Heart left ventricle (tissue), 16 donors: ENCODE measurements around the gene SHC4. TPM values are rescaled to one million over a fixed set of nuclear protein-coding genes. Genes with fewer than 3 reads are reported as not detected.

ENCODE experiments used
- ATAC-seq, 4 donors: fragments of 200-7000 bp; cut with Tn5 transposase; one replicate each; pipeline ENCODE4 v1.9.1; 2020 to 2022; ENCODE audit warnings: moderate library complexity in 4 of 4, mild to moderate bottlenecking in 3 of 4, moderate number of reproducible peaks in 1 of 4
- DNase-seq, 5 donors: peaks; one replicate each; pipeline ENCODE4 v3.0.0-alpha.2; 2020
- H3K27ac ChIP-seq, 12 donors: fragments of 200-600 bp; sonication (generic) in 4 of 12; one replicate each; pipeline versions ENCODE4 v1.5.0 to v1.8.0; 2016 to 2022; ENCODE audit warnings: mild to moderate bottlenecking in 2 of 12
- H3K27me3 ChIP-seq, 9 donors: fragments of 200-600 bp; sonication (generic) in 2 of 9; one replicate each; pipeline versions ENCODE4 v1.5.1 to v1.8.0; 2016 to 2022; ENCODE audit warnings: mild to moderate bottlenecking in 3 of 9
- H3K36me3 ChIP-seq, 9 donors: fragments of 200-600 bp; sonication (generic) in 2 of 9; one replicate each; pipeline versions ENCODE4 v1.5.0 to v1.8.0; 2018 to 2022; ENCODE audit warnings: mild to moderate bottlenecking in 2 of 9
- H3K4me1 ChIP-seq, 12 donors: fragments of 200-600 bp; sonication (generic) in 4 of 12; one replicate each; pipeline versions ENCODE4 v1.5.0 to v1.8.0; 2016 to 2022; ENCODE audit warnings: mild to moderate bottlenecking in 3 of 12
- H3K4me3 ChIP-seq, 12 donors: fragments of 200-600 bp; sonication (generic) in 4 of 12; one replicate each; pipeline versions ENCODE4 v1.5.0 to v1.8.0; 2017 to 2022; ENCODE audit warnings: mild to moderate bottlenecking in 9 of 12, moderate library complexity in 4 of 12
- H3K9me3 ChIP-seq, 12 donors: fragments of 200-600 bp; sonication (generic) in 4 of 12; one replicate each; pipeline versions ENCODE4 v1.5.0 to v1.8.0; 2016 to 2022; ENCODE audit warnings: mild to moderate bottlenecking in 1 of 12
- CTCF ChIP-seq, 12 donors: fragments of 200-600 bp; sonication (generic) in 4 of 12; IDR thresholded peaks; one replicate each; pipeline versions ENCODE4 v1.5.0 to v1.8.0; 2018 to 2022; ENCODE audit warnings: antibody characterized with exemption in 12 of 12, mild to moderate bottlenecking in 5 of 12
- POLR2A ChIP-seq, 2 donors: fragments of 450-650 bp; IDR thresholded peaks; one replicate each; pipeline ENCODE4 v1.6.1; 2017; ENCODE audit warnings: antibody characterized with exemption in 2 of 2, mild to moderate bottlenecking in 2 of 2, moderate library complexity in 2 of 2
- WGBS, 4 donors: extraction: QIAGEN DNeasy Blood & Tissue Kit in 2 of 4; methylation state at CpG; one replicate each; pipeline versions ENCODE4 v1.1.5 to v1.1.7; 2013 to 2018; 5-methylcytosine and 5-hydroxymethylcytosine counted together
- intact Hi-C, 10 donors: fragments of 100-400 bp; cut with DNase I; formaldehyde crosslinking; loops; one replicate each; pipeline versions ENCODE4 v1.11.1 to v1.14.2; 2022
- polyA plus RNA-seq, 2 donors: library from polyadenylated mRNA; stranded (reverse); fragments of 200-250 nt; gene quantifications; one replicate each; pipeline ENCODE4 v1.2.3, GENCODE V29; 2013
- total RNA-seq, 9 donors: library from RNA; depleted of rRNA in 2 of 9; stranded (reverse); fragments of >200 nt in 2 of 9; fragmentation: NEBNext Ultra II Directional in 3 of 9; extraction: Animal tissue kit (Norgen Biotek cat#: 25700) in 3 of 9; gene quantifications; one replicate each; pipeline versions ENCODE4 v1.1.0 to v1.2.4, GENCODE V29; 2016 to 2023
- donor health status: ischemic (EF 13 %, LVEDD 7.1; RV severe dilation, severe dysfunction).
- donor health status: healthy with polysubstance abuse.
- donor health status: DM: no; HTN: yes; CAD: no.
- donor health status: DM: no; HTN: no; CAD: no.
- donor health status: ischemic (EF 25% LVEDD 6.9; RV normal size, moderate dysfunction).
- donor health status: ischemic (EF 25% LVEDD 5.7; RV mildly dilated, moderate dysfunction).
- donor health status: healthy.
- donor health status: DM: yes; HTN: yes; CAD: no.
- donor health status: ischemic (EF 35%, LVEDD 5.7; RV mildly dilated, moderate dysfunction).
- donor health status: nonischemic (EF 11% LVEDD 7.7; RV severe dilation, severe dysfunction).
- donor health status: DM: yes; HTN: yes; CAD: no.
- donor health status: PGD.
- donor health status: ischemic (EF 29% LVEDD 5.4; RV normal size, mild dysfunction).
- donor health status: nonischemic (EF 23%, LVEDD 6.1; RV moderate dilation, normal function).

SHC4 gene
- total and polyA plus RNA-seq, 11 donors: 1.3 to 4.1 (median 2.2) TPM

GRCh38 chr15:48968066-48968465, 4.3 kb upstream of the SHC4 start:
- intact Hi-C loops: loop anchor here in 1 of 10 donors (10.0 kb wide), 1 partner anchor 93 kb away; the partner anchor contains the start of gene EID1
- no peak overlapping the region for H3K27ac ChIP-seq
- DNase-seq (no peak), ATAC-seq (no peak)
- peaks cover 0 to 18% (median 8%) of the 10 kb centered on the region in 12 donors for H3K4me1 ChIP-seq
- WGBS, 4 donors: 84 to 89% (median 87%) methylated on average over 4 of the region's 4 CpGs
- no peaks in the 10 kb centered on the region for H3K36me3 ChIP-seq
- H3K27me3 ChIP-seq: peaks cover 0 to 5% (median 0%) of the 10 kb centered on the region in 9 donors
- TF ChIP-seq POLR2A (IDR thresholded peaks at IDR 0.05): no peak
- no peak for TF ChIP-seq CTCF (IDR thresholded peaks at IDR 0.05)
- no peak overlapping the region for H3K4me3 ChIP-seq
- no peaks in the 10 kb centered on the region for H3K9me3 ChIP-seq

- H3K9me3 ChIP-seq: no peaks in the 10 kb centered on the region
- no peak for TF ChIP-seq CTCF (IDR thresholded peaks at IDR 0.05)
- TF ChIP-seq POLR2A (IDR thresholded peaks at IDR 0.05): no peak
- H3K27me3 ChIP-seq: peaks cover 0 to 12% (median 0%) of the 10 kb centered on the region in 9 donors
- DNase-seq: no peak
- H3K4me1 ChIP-seq: peaks cover 0 to 24% (median 9%) of the 10 kb centered on the region in 12 donors
- H3K4me3 ChIP-seq: no peak overlapping the region
- intact Hi-C loops: loop anchor here in 1 of 10 donors (10.0 kb wide), 1 partner anchor 93 kb away; the partner anchor contains the start of gene EID1
- H3K36me3 ChIP-seq: no peaks in the 10 kb centered on the region
- no peak for ATAC-seq
- H3K27ac ChIP-seq: no peak overlapping the region
Measured at GRCh38 chr15:48967336-48967735, 3.6 kb upstream of the SHC4 start.

- no peak for DNase-seq
Measured at GRCh38 chr15:48966595-48967301, 3.0 kb upstream of the SHC4 start.

More at GRCh38 chr15:48966595-48967301, 3.0 kb upstream of the SHC4 start:
- no peak for TF ChIP-seq CTCF (IDR thresholded peaks at IDR 0.05)
- TF ChIP-seq POLR2A (IDR thresholded peaks at IDR 0.05): no peak
- peaks cover 0 to 25% (median 9%) of the 10 kb centered on the region in 12 donors for H3K4me1 ChIP-seq
- H3K36me3 ChIP-seq: no peaks in the 10 kb centered on the region
- 75 to 87% (median 80%) methylated on average over 2 of the region's 2 CpGs for WGBS, 4 donors
- no peaks in the 10 kb centered on the region for H3K9me3 ChIP-seq
- ATAC-seq: no peak
- H3K27me3 ChIP-seq: peaks cover 0 to 12% (median 0%) of the 10 kb centered on the region in 9 donors
- intact Hi-C loops: loop anchor here in 1 of 10 donors (10.0 kb wide), 1 partner anchor 92 kb away; the partner anchor contains the start of gene EID1
- no peak overlapping the region for H3K4me3 ChIP-seq
- H3K27ac ChIP-seq: no peak overlapping the region
